IMR-90 (cell line): ENCODE data around the gene RET. TPM values are rescaled to one million over a fixed set of nuclear protein-coding genes. Genes with fewer than 3 reads are reported as not detected.

Source experiments
- ATAC-seq: fragments of 200-7000 bp; cut with Tn5 transposase; 2 replicates; pipeline ENCODE4 v1.9.1; 2020; ENCODE audit warnings: low read depth, mild to moderate bottlenecking, moderate library complexity
- BruUV-seq: library from RNA; stranded (reverse); fragments of 400-500 nt; replicated peaks from 2 replicates; lab custom pipeline; 2021; lab: Mats Ljungman, UMichigan
- CTCF ChIA-PET: fragments of 300-600 bp; formaldehyde crosslinking; extraction: SDS; loops from one replicate; lab custom pipeline; 2021; ENCODE audit warnings: antibody characterized with exemption; lab: Yijun Ruan, JAX
- POLR2A ChIA-PET: fragments of 300-600 bp; sonication (Branson Sonifier 250); formaldehyde crosslinking; loops from one replicate; lab custom pipeline; 2022; ENCODE audit warnings: antibody characterized with exemption; ENCODE audit not compliant: unreplicated experiment; lab: Charles Lee
- DNase-seq: peaks from one replicate; pipeline ENCODE4 v3.0.0; 2013
- H2AFZ ChIP-seq: replicated peaks from 2 replicates; pipeline ENCODE3; 2013; ENCODE audit warnings: low read length, mild to moderate bottlenecking; ENCODE audit not compliant: poor library complexity
- H2AK5ac ChIP-seq: 2 replicates; pipeline ENCODE4 v1.6.1; 2013; ENCODE audit warnings: low read depth, low read length, inconsistent platforms
- H2AK9ac ChIP-seq: replicated peaks from 2 replicates; pipeline ENCODE3; 2013; ENCODE audit warnings: mild to moderate bottlenecking, low read depth, low read length, moderate library complexity; ENCODE audit not compliant: poor library complexity
- H2BK120ac ChIP-seq: 2 replicates; pipeline ENCODE4 v1.6.1; 2013; ENCODE audit warnings: low read depth, low read length, inconsistent platforms
- H2BK15ac ChIP-seq: 3 replicates; pipeline ENCODE4 v1.6.1; 2013; ENCODE audit warnings: low read depth, low read length, inconsistent platforms
- H2BK20ac ChIP-seq: 2 replicates; pipeline ENCODE4 v1.6.1; 2013; ENCODE audit warnings: low read depth, mild to moderate bottlenecking, inconsistent platforms, low read length, moderate library complexity
- H2BK5ac ChIP-seq: 2 replicates; pipeline ENCODE4 v1.6.1; 2013; ENCODE audit warnings: mild to moderate bottlenecking, low read depth, low read length, inconsistent platforms; ENCODE audit not compliant: poor library complexity, severe bottlenecking
- H3K14ac ChIP-seq: replicated peaks from 2 replicates; pipeline ENCODE4 v1.6.1; 2013; ENCODE audit warnings: low read depth, low read length, inconsistent platforms
- H3K18ac ChIP-seq: 2 replicates; pipeline ENCODE4 v1.6.1; 2013; ENCODE audit warnings: low read depth, low read length, control low read depth
- H3K23ac ChIP-seq: 2 replicates; pipeline ENCODE4 v1.6.1; 2013; ENCODE audit warnings: low read depth, low read length, inconsistent platforms
- H3K27ac ChIP-seq: 2 replicates; pipeline ENCODE4 v1.5.1; 2013; ENCODE audit warnings: mild to moderate bottlenecking, control low read depth, low read length; ENCODE audit not compliant: insufficient read depth
- H3K27me3 ChIP-seq: 2 replicates; pipeline ENCODE4 v1.6.1; 2013; ENCODE audit warnings: low read length; ENCODE audit not compliant: control insufficient read depth, insufficient read depth
- H3K36me3 ChIP-seq: 2 replicates; pipeline ENCODE4 v1.6.1; 2013; ENCODE audit warnings: low read length, mixed read lengths; ENCODE audit not compliant: control insufficient read depth, insufficient read depth
- H3K4ac ChIP-seq: 2 replicates; pipeline ENCODE4 v1.6.1; 2013; ENCODE audit warnings: low read depth, low read length, inconsistent platforms
- H3K4me1 ChIP-seq: 2 replicates; pipeline ENCODE4 v1.6.1; 2013; ENCODE audit warnings: low read length, mixed read lengths; ENCODE audit not compliant: control insufficient read depth, insufficient read depth
- H3K4me2 ChIP-seq: 2 replicates; pipeline ENCODE4 v1.6.1; 2013; ENCODE audit warnings: low read depth, mild to moderate bottlenecking, control low read depth, low read length, moderate library complexity
- H3K4me3 ChIP-seq: 2 replicates; pipeline ENCODE4 v1.5.1; 2013; ENCODE audit warnings: low read depth, mild to moderate bottlenecking, control low read depth, low read length, moderate library complexity; ENCODE audit not compliant: insufficient read depth
- H3K56ac ChIP-seq: 2 replicates; pipeline ENCODE4 v1.6.1; 2013; ENCODE audit warnings: low read length, inconsistent platforms; ENCODE audit not compliant: insufficient read depth; ENCODE audit errors: extremely low read depth
- H3K79me1 ChIP-seq, 2 experiments: 2 replicates each; pipeline ENCODE4 v1.6.1; 2013; ENCODE audit warnings: low read length in 2 of 2, inconsistent platforms in 1 of 2, low read depth in 1 of 2
- H3K9ac ChIP-seq: 2 replicates; pipeline ENCODE4 v1.6.1; 2013; ENCODE audit warnings: low read depth, low read length, control low read depth
- H3K9me1 ChIP-seq: 2 replicates; pipeline ENCODE4 v1.6.1; 2013; ENCODE audit warnings: low read length, inconsistent platforms; ENCODE audit not compliant: insufficient read depth
- H3K9me3 ChIP-seq: 2 replicates; pipeline ENCODE4 v1.6.1; 2013; ENCODE audit warnings: low read length; ENCODE audit not compliant: control insufficient read depth, insufficient read depth
- H4K20me1 ChIP-seq: 2 replicates; pipeline ENCODE4 v1.6.1; 2013; ENCODE audit warnings: low read length, inconsistent platforms; ENCODE audit not compliant: insufficient read depth
- H4K5ac ChIP-seq: 2 replicates; pipeline ENCODE4 v1.6.1; 2013; ENCODE audit warnings: mild to moderate bottlenecking, low read depth, low read length, control low read depth
- H4K8ac ChIP-seq, 2 experiments: 2 replicates each; pipeline ENCODE4 v1.6.1; 2013; ENCODE audit warnings: low read depth in 2 of 2, low read length in 2 of 2, control low read depth in 1 of 2, inconsistent platforms in 1 of 2
- H4K91ac ChIP-seq: 2 replicates; pipeline ENCODE4 v1.6.1; 2013; ENCODE audit warnings: low read depth, low read length, inconsistent platforms; ENCODE audit not compliant: insufficient read depth
- ELK1 ChIP-seq: fragments of 150-350 bp; IDR thresholded peaks from 2 replicates; pipeline ENCODE4 v1.6.1; 2016; ENCODE audit warnings: low read depth, mild to moderate bottlenecking, low read length, moderate library complexity, borderline replicate concordance
- POLR2A ChIP-seq: IDR thresholded peaks from 2 replicates; pipeline ENCODE4 v1.6.1; 2012; ENCODE audit warnings: mild to moderate bottlenecking, low read depth, low read length
- RAD21 ChIP-seq: IDR thresholded peaks from 2 replicates; pipeline ENCODE4 v1.6.1; 2012; ENCODE audit warnings: low read length, improper control_type of control experiment
- WGBS, 2 experiments: methylation state at CpG; one replicate each; pipeline versions ENCODE4 v1.1.5 to v1.1.7; 2013; ENCODE audit warnings: missing lambda C conversion rate in 2 of 2; ENCODE audit not compliant: insufficient read length in 1 of 2; ENCODE audit errors: extremely low coverage in 2 of 2; 5-methylcytosine and 5-hydroxymethylcytosine counted together
- dilution Hi-C: fragments of 300-500 bp; cut with HindIII; formaldehyde crosslinking; loops from one replicate; pipeline ENCODE4 v1.14.3; 2018; ENCODE audit warnings: low sequenced_read_pairs; ENCODE audit not compliant: unreplicated experiment
- in situ Hi-C: fragments of 300-500 bp; cut with MboI; formaldehyde crosslinking; loops from 3 replicates; pipeline ENCODE4 v1.14.3; 2019; ENCODE audit warnings: low sequenced_read_pairs, inconsistent platforms, mixed read lengths
- intact Hi-C: fragments of 100-400 bp; cut with micrococcal nuclease; formaldehyde crosslinking; loops from 2 replicates; pipeline ENCODE4 v1.10.0; 2022
- polyA plus RNA-seq, 3 experiments: library from polyadenylated mRNA; depleted of rRNA; stranded (reverse); fragments of >200 nt; gene quantifications; 2 replicates each; pipeline ENCODE4 v1.2.3, GENCODE V29; 2012; ENCODE audit warnings: low replicate concordance in 1 of 3
- total RNA-seq: library from RNA; depleted of rRNA; stranded (reverse); fragments of >200 nt; gene quantifications from 2 replicates; pipeline ENCODE4 v1.2.3, GENCODE V29; 2012

RET gene
- total and polyA plus RNA-seq, 2 of the 4 experiments (the other 2 are of a cell fraction): 0.10 to 0.18 TPM

GRCh38 chr10:43035800-43036199, 41.1 kb upstream of the RET start:
- DNase-seq (no peak), ATAC-seq (no peak)
- H3K14ac ChIP-seq: no peak overlapping the region
- H3K4ac ChIP-seq: no peak overlapping the region
- no peaks in the 10 kb centered on the region for H3K9me3 ChIP-seq
- dilution Hi-C loops (no loop called here), intact Hi-C loops (no loop called here), in situ Hi-C loops (no loop called here)
- TF ChIP-seq RAD21 (no peak), POLR2A (no peak), ELK1 (no peak)
- H3K4me2 ChIP-seq: no peak overlapping the region
- H3K4me3 ChIP-seq: no peak overlapping the region
- no peaks in the 10 kb centered on the region for H3K79me1 ChIP-seq
- BruUV-seq: no TSS peak
- ChIA-PET CTCF (interaction anchor here (0.6 kb wide), 1 partner anchor 27 kb away, joined by 4 read pairs; no protein-coding TSS in a partner anchor), POLR2A (no interaction called here)
- H2AFZ ChIP-seq: no peak overlapping the region
- H3K18ac ChIP-seq: no peak overlapping the region
- no peaks in the 10 kb centered on the region; the same call in 1 of the 2 replicates for H3K27me3 ChIP-seq
- H2BK120ac ChIP-seq: no peak overlapping the region
- no peak overlapping the region for H2BK5ac ChIP-seq
- no peaks in the 10 kb centered on the region for H3K4me1 ChIP-seq
- H4K8ac ChIP-seq: no peak overlapping the region
- H2BK20ac ChIP-seq: no peak overlapping the region
- WGBS, 2 experiments: no CpG with 5 or more reads among the region's 4 CpGs
- H3K36me3 ChIP-seq: no peaks in the 10 kb centered on the region
- H2AK5ac ChIP-seq: no peak overlapping the region
- no peak overlapping the region for H3K56ac ChIP-seq
- no peak overlapping the region for H4K91ac ChIP-seq
- no peak overlapping the region for H3K27ac ChIP-seq
- H3K9me1 ChIP-seq: no peaks in the 10 kb centered on the region
- H4K5ac ChIP-seq: no peak overlapping the region
- H2AK9ac ChIP-seq: no peak overlapping the region
- no peaks in the 10 kb centered on the region for H4K20me1 ChIP-seq
- no peak overlapping the region for H2BK15ac ChIP-seq
- H3K23ac ChIP-seq: no peak overlapping the region
- H3K9ac ChIP-seq: no peak overlapping the region
